Activated T-cell treated with anti-CD3 and anti-CD28 coated beads, Interleukin-2, amount 50 U/mL, for 72 hours (primary cell): ENCODE data around the gene FAM149A. TPM values are rescaled to one million over a fixed set of nuclear protein-coding genes. Genes with fewer than 3 reads are reported as not detected.
A peak's percentile ranks its signal among the peaks of the same experiment; 100 is the strongest.

Source experiments
- ATAC-seq, 2 donors: fragments of 150-1000 bp; cut with Tn5 transposase; replicated peaks in 1 of 2; 2 replicates each; pipeline ENCODE4 v1.10.0; 2021; ENCODE audit warnings: moderate library complexity in 2 of 2, mild to moderate bottlenecking in 1 of 2
- DNase-seq, 2 donors: peaks; one replicate each; pipeline ENCODE4 v3.0.0; 2021 to 2022; ENCODE audit warnings: mixed read lengths in 1 of 2
- H3K27ac Mint-ChIP-seq: one replicate; pipeline ENCODE4 v1.8.0; 2022; ENCODE audit warnings: mild to moderate bottlenecking, moderate library complexity, mixed read lengths
- H3K27me3 Mint-ChIP-seq: one replicate; pipeline ENCODE4 v1.8.0; 2022; ENCODE audit warnings: low read depth, mixed read lengths
- H3K36me3 Mint-ChIP-seq, 2 donors: one replicate each; pipeline ENCODE4 v1.8.0; 2022; ENCODE audit warnings: mixed read lengths in 2 of 2, mild to moderate bottlenecking in 1 of 2; ENCODE audit not compliant: insufficient read depth in 2 of 2
- H3K4me1 Mint-ChIP-seq: one replicate; pipeline ENCODE4 v1.8.0; 2022; ENCODE audit warnings: low read depth, mixed read lengths
- H3K4me3 Mint-ChIP-seq, 2 donors: one replicate each; pipeline ENCODE4 v1.8.0; 2022; ENCODE audit warnings: mild to moderate bottlenecking in 2 of 2, mixed read lengths in 2 of 2, moderate library complexity in 2 of 2
- H3K9me3 Mint-ChIP-seq, 2 donors: one replicate each; pipeline ENCODE4 v1.8.0; 2022; ENCODE audit warnings: mixed read lengths in 2 of 2
- total RNA-seq, 2 donors: library from RNA; stranded (reverse); gene quantifications; one replicate each; pipeline ENCODE4 v1.2.3, GENCODE V29; 2022

FAM149A gene
- total RNA-seq, 2 donors from 2014 or later: 0.51 to 2.0 TPM

- H3K9me3 Mint-ChIP-seq: no peaks in the 10 kb centered on the region
- no peaks in the 10 kb centered on the region for H3K36me3 Mint-ChIP-seq
- no peak overlapping the region for H3K4me3 Mint-ChIP-seq
- DNase-seq (no peak), ATAC-seq (no peak)
- peaks cover 2% of the 10 kb centered on the region for H3K27me3 Mint-ChIP-seq
- H3K4me1 Mint-ChIP-seq: no peaks in the 10 kb centered on the region
- H3K27ac Mint-ChIP-seq: no peak overlapping the region
Observed at GRCh38 chr4:186082221-186082620, 22.3 kb upstream of the FAM149A start.

- H3K4me1 Mint-ChIP-seq: no peaks in the 10 kb centered on the region
- H3K9me3 Mint-ChIP-seq: peaks cover 0 to 1% of the 10 kb centered on the region in 2 donors
- no peaks in the 10 kb centered on the region for H3K36me3 Mint-ChIP-seq
- peaks cover 19% of the 10 kb centered on the region for H3K27me3 Mint-ChIP-seq
- no peak overlapping the region for H3K27ac Mint-ChIP-seq
- DNase-seq: no peak
- H3K4me3 Mint-ChIP-seq: no peak overlapping the region
- no peak for ATAC-seq
Observed at GRCh38 chr4:186088523-186088922, 16.0 kb upstream of the FAM149A start.

GRCh38 chr4:186092296-186092695 lies 12.2 kb upstream of the FAM149A start:
- H3K36me3 Mint-ChIP-seq: no peaks in the 10 kb centered on the region
- no peak overlapping the region for H3K4me3 Mint-ChIP-seq
- H3K9me3 Mint-ChIP-seq: peaks cover 0 to 1% of the 10 kb centered on the region in 2 donors
- H3K4me1 Mint-ChIP-seq: no peaks in the 10 kb centered on the region
- DNase-seq (no peak), ATAC-seq (no peak)
- H3K27me3 Mint-ChIP-seq: peaks cover 32% of the 10 kb centered on the region
- H3K27ac Mint-ChIP-seq: no peak overlapping the region

GRCh38 chr4:186095406-186095805 lies 9.1 kb upstream of the FAM149A start:
- ATAC-seq (no peak), DNase-seq (no peak)
- H3K27me3 Mint-ChIP-seq: peaks cover 15% of the 10 kb centered on the region
- peaks cover 0 to 1% of the 10 kb centered on the region in 2 donors for H3K9me3 Mint-ChIP-seq
- no peak overlapping the region for H3K27ac Mint-ChIP-seq
- H3K4me1 Mint-ChIP-seq: no peaks in the 10 kb centered on the region
- no peak overlapping the region for H3K4me3 Mint-ChIP-seq
- no peaks in the 10 kb centered on the region for H3K36me3 Mint-ChIP-seq

- DNase-seq: no peak
- Mint-ChIP-seq H3K27me3 (peaks cover 15% of the 10 kb centered on the region), H3K9me3 (no peaks in the 10 kb centered on the region), H3K4me1 (no peaks in the 10 kb centered on the region), H3K36me3 (no peaks in the 10 kb centered on the region), H3K27ac (no peak overlapping the region), H3K4me3 (no peak overlapping the region)
- no peak for ATAC-seq
Observed at GRCh38 chr4:186096681-186097165, 7.8 kb upstream of the FAM149A start.

- H3K27me3 Mint-ChIP-seq: peaks cover 15% of the 10 kb centered on the region
- no peak overlapping the region for H3K4me3 Mint-ChIP-seq
- H3K9me3 Mint-ChIP-seq: no peaks in the 10 kb centered on the region
- H3K27ac Mint-ChIP-seq: no peak overlapping the region
- DNase-seq: no peak
- no peaks in the 10 kb centered on the region for H3K36me3 Mint-ChIP-seq
- H3K4me1 Mint-ChIP-seq: no peaks in the 10 kb centered on the region
- ATAC-seq: no peak
Observed at GRCh38 chr4:186097386-186097785, 7.1 kb upstream of the FAM149A start.

GRCh38 chr4:186102931-186103330 lies 1.6 kb upstream of the FAM149A start:
- no peaks in the 10 kb centered on the region for H3K36me3 Mint-ChIP-seq
- H3K27me3 Mint-ChIP-seq: peaks cover 36% of the 10 kb centered on the region
- H3K27ac Mint-ChIP-seq: no peak overlapping the region
- H3K4me3 Mint-ChIP-seq: no peak overlapping the region
- ATAC-seq (no peak), DNase-seq (no peak)
- H3K9me3 Mint-ChIP-seq: no peaks in the 10 kb centered on the region
- no peaks in the 10 kb centered on the region for H3K4me1 Mint-ChIP-seq

GRCh38 chr4:186104890-186105646 lies 564 bp downstream of the FAM149A start:
- H3K27ac Mint-ChIP-seq: no peak overlapping the region
- no peaks in the 10 kb centered on the region for H3K36me3 Mint-ChIP-seq
- peak overlapping the region; percentile 76 for H3K4me3 Mint-ChIP-seq
- peaks cover 50% of the 10 kb centered on the region for H3K27me3 Mint-ChIP-seq
- H3K9me3 Mint-ChIP-seq: no peaks in the 10 kb centered on the region
- DNase-seq: peak; percentile 6
- no peaks in the 10 kb centered on the region for H3K4me1 Mint-ChIP-seq
- peak; percentile 56 to 58 for ATAC-seq

GRCh38 chr4:186105647-186106321 lies 1.3 kb downstream of the FAM149A start:
- ATAC-seq: no peak
- no peaks in the 10 kb centered on the region for H3K9me3 Mint-ChIP-seq
- H3K27me3 Mint-ChIP-seq: peaks cover 50% of the 10 kb centered on the region
- H3K4me1 Mint-ChIP-seq: no peaks in the 10 kb centered on the region
- peak overlapping the region; percentile 76 for H3K4me3 Mint-ChIP-seq
- no peaks in the 10 kb centered on the region for H3K36me3 Mint-ChIP-seq
- no peak overlapping the region for H3K27ac Mint-ChIP-seq
- DNase-seq: no peak

GRCh38 chr4:186107947-186108346 lies 3.4 kb downstream of the FAM149A start:
- H3K36me3 Mint-ChIP-seq: no peaks in the 10 kb centered on the region
- H3K9me3 Mint-ChIP-seq: no peaks in the 10 kb centered on the region
- no peaks in the 10 kb centered on the region for H3K4me1 Mint-ChIP-seq
- DNase-seq (no peak), ATAC-seq (no peak)
- no peak overlapping the region for H3K4me3 Mint-ChIP-seq
- H3K27me3 Mint-ChIP-seq: peaks cover 47% of the 10 kb centered on the region
- H3K27ac Mint-ChIP-seq: no peak overlapping the region

- Mint-ChIP-seq H3K36me3 (no peaks in the 10 kb centered on the region), H3K4me3 (no peak overlapping the region), H3K4me1 (no peaks in the 10 kb centered on the region), H3K27ac (no peak overlapping the region), H3K27me3 (peaks cover 43% of the 10 kb centered on the region), H3K9me3 (no peaks in the 10 kb centered on the region)
- no peak for DNase-seq
- ATAC-seq: no peak
Observed at GRCh38 chr4:186108391-186108790, 3.9 kb downstream of the FAM149A start.

- no peaks in the 10 kb centered on the region for H3K9me3 Mint-ChIP-seq
- no peaks in the 10 kb centered on the region for H3K4me1 Mint-ChIP-seq
- peaks cover 36% of the 10 kb centered on the region for H3K27me3 Mint-ChIP-seq
- H3K4me3 Mint-ChIP-seq: no peak overlapping the region
- ATAC-seq (no peak), DNase-seq (no peak)
- H3K27ac Mint-ChIP-seq: no peak overlapping the region
- no peaks in the 10 kb centered on the region for H3K36me3 Mint-ChIP-seq
Observed at GRCh38 chr4:186109245-186109644, 4.7 kb downstream of the FAM149A start.

- H3K4me3 Mint-ChIP-seq: no peak overlapping the region
- peaks cover 15% of the 10 kb centered on the region for H3K27me3 Mint-ChIP-seq
Observed at GRCh38 chr4:186116697-186117096, 12.2 kb downstream of the FAM149A start.

More at GRCh38 chr4:186116697-186117096, 12.2 kb downstream of the FAM149A start:
- H3K4me1 Mint-ChIP-seq: no peaks in the 10 kb centered on the region
- no peaks in the 10 kb centered on the region for H3K36me3 Mint-ChIP-seq
- no peak overlapping the region for H3K27ac Mint-ChIP-seq
- ATAC-seq (no peak), DNase-seq (no peak)
- no peaks in the 10 kb centered on the region for H3K9me3 Mint-ChIP-seq
